ENCODE data around the gene NKX1-1.

DNA sequence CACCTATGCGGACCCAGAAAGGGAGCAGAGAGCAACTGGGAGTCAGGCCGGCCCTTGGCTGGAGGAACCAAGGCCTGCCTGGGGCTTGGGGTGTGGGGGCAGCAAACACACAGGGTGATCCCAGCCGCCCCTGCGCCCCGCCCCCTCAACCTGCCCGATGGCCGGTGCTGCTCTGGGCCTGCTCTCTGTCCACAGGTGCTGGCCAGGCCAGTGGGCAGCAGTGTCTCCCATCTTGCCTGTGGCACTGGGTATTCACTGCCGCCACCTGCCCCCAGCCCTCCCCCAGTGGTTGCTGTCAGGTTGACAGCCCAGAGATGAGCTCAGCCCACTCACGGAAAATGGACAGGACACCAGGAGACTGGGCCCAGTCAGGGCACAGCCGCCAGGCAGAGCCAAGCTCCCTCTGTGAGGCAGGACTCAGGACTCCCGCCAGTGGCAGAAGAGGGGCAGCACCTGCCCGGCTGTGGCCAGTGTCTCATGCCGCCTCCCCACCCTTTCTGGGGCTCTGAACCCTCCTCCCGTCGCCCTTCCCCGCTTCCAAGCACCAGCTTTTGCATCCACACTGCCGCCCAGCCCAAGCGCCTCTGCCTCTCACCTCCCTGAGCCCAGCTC, 4.7 kb downstream of the NKX1-1 start:
- TF ChIP-seq, protein P1, sequence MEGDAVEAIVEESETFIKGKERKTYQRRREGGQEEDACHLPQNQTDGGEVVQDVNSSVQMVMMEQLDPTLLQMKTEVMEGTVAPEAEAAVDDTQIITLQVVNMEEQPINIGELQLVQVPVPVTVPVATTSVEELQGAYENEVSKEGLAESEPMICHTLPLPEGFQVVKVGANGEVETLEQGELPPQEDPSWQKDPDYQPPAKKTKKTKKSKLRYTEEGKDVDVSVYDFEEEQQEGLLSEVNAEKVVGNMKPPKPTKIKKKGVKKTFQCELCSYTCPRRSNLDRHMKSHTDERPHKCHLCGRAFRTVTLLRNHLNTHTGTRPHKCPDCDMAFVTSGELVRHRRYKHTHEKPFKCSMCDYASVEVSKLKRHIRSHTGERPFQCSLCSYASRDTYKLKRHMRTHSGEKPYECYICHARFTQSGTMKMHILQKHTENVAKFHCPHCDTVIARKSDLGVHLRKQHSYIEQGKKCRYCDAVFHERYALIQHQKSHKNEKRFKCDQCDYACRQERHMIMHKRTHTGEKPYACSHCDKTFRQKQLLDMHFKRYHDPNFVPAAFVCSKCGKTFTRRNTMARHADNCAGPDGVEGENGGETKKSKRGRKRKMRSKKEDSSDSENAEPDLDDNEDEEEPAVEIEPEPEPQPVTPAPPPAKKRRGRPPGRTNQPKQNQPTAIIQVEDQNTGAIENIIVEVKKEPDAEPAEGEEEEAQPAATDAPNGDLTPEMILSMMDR (IDR thresholded peaks at IDR 0.05) = no peak
- TF ChIP-seq POLR2A (IDR thresholded peaks at IDR 0.05) (no peak), POLR2AphosphoS5 (IDR thresholded peaks at IDR 0.05) (no peak), EP300 (IDR thresholded peaks at IDR 0.05) (no peak)

Data from gastroesophageal sphincter (tissue), 3 donors.